22Rv1 (cell line): ENCODE measurements around the gene CD99L2.

Source experiments
- H3K27ac ChIP-seq: fragments of 450-650 bp; 2 replicates; pipeline ENCODE4 v1.5.1; 2017
- ZFX ChIP-seq: fragments of 450-650 bp; IDR thresholded peaks from 2 replicates; pipeline ENCODE4 v1.6.1; 2017; ENCODE audit warnings: antibody characterized with exemption, borderline replicate concordance
- TF ChIP-seq, protein P1 (sequence below): fragments of 450-650 bp; IDR thresholded peaks from 2 replicates; pipeline ENCODE4 v1.5.1; 2017; ENCODE audit warnings: mild to moderate bottlenecking

The CD99L2 gene

DNA sequence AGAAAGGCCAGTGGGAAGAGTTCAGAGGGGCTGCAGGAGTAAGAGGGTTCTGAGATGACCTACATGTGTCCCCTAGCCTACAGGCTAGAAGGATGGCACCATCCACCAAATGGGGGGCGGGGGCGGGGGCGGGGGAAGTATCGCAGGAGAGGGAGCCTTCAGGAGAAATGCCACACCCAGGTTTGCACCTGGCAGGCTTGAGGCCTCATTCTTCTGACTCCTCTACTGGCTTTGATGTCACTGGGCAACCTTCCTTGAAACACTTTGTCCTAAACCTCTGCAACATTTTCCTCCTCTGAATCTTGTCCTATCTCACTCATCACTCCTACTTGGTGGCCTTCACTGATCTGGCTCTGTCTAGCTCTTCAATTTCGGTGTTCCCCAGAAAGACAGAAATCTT is 24.0 kb downstream of the CD99L2 start:
- TF ChIP-seq, protein P1, sequence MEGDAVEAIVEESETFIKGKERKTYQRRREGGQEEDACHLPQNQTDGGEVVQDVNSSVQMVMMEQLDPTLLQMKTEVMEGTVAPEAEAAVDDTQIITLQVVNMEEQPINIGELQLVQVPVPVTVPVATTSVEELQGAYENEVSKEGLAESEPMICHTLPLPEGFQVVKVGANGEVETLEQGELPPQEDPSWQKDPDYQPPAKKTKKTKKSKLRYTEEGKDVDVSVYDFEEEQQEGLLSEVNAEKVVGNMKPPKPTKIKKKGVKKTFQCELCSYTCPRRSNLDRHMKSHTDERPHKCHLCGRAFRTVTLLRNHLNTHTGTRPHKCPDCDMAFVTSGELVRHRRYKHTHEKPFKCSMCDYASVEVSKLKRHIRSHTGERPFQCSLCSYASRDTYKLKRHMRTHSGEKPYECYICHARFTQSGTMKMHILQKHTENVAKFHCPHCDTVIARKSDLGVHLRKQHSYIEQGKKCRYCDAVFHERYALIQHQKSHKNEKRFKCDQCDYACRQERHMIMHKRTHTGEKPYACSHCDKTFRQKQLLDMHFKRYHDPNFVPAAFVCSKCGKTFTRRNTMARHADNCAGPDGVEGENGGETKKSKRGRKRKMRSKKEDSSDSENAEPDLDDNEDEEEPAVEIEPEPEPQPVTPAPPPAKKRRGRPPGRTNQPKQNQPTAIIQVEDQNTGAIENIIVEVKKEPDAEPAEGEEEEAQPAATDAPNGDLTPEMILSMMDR = no peak
- no peak overlapping the region for H3K27ac ChIP-seq

DNA sequence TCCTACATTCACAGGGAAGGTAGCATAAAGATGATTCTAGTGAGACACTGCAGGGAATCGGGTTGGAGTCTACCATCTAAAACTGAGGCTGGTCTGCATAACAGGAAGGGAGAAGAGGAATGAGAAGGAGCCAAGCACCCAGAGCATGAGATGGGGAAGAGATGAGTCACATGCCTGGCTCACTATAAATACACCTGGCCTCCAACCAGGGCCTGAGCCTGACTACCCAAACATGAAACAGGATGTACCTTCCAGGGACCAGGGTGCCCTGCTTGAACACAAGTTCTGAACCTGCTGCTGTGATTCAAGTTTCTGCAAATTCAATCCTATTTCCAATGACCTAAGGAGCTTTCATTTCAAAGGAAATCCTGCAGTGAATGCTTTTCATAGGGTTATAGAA is 24.9 kb downstream of the CD99L2 start:
- no peak overlapping the region for H3K27ac ChIP-seq
- TF ChIP-seq ZFX = no peak
- TF ChIP-seq, protein P1 = no peak

DNA sequence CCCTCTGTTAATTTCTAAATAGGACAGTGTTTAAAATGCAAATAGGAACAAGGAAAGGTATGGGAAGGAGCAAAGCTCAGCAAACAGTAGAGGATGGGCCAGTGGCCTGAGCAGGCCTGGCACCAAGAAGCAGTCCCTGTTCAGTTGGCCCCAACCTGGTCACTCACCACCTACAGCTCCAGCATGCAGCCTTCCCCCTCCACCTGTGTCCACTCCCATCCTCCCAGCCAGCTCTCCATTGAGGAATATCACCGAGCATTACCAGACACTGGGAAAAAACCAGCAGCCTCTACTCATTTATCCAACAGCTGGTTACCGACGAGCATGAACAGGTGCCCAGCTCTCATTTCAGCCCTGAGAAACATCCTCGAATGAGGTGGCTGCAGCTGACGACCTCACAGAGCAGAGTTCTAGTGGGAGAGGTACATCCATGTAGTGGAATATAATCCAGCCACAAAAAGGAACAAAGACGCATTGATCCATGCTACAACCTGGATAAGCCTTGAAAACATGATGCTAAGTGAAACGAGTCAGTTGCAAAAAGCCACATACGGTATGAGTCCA is 25.6 kb downstream of the CD99L2 start:
- TF ChIP-seq ZFX = no peak
- TF ChIP-seq, protein P1 = no peak
- no peak overlapping the region for H3K27ac ChIP-seq

DNA sequence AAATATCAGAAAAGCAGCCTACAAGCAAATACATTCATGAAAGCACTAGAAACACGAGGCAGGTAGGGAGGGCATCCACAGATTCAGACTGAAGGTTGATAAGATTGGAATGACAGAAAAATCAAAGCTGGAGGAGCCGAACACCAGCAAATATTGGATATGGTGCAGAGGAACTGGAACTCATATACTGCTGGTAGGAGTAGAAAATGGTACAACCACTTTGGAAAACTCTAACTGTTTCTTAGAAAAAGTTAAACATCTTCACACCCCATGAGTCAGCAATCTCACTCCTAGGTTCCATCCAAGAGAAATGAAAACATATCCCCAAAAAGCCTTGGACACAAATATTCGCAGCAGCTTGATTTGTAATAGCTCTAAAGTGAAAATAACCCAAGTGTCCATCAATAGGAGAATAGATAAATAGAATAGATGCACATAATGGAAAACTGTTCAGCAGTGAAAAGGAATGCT is 27.1 kb downstream of the CD99L2 start:
- TF ChIP-seq ZFX = no peak
- TF ChIP-seq, protein P1 = no peak
- H3K27ac ChIP-seq = no peak overlapping the region

DNA sequence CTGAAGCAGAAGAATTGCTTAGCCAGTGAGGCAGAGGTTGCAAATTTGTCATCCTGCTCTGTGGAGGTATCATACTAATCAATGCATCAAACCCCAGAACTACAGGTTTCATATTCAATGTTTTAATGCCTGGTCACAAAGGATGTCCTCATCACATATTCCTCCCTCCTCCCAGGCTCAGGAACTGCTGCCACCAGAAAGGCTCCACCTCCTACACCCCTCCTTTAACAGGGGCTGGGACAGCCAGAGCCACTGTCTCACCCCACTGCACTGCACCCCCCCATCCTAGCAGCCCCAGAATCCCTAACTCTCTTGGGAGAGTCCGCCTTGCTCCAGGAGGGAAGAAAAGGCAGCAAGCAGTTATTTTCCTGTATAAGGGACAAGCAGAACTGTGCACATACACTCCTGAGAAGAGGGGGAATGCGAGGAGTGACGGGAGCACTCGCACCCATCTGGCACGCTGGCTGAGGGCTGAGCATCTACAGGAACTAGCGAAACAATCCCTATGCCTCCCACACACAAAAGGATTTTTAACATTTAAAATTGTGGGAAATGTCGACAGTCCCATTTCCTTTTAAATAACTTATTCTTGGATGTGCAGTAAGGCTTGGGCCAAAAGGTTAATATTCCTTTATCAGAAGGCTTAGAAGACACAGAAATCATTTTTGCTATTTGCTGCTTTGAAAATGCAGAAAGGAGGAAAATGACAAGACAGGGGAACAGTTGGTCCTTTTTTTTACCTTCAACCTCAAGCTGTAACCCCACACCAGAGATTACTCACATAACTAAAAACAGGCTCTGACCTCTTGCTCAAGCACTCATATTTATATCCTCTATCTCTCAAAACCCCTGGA is 27.8 kb downstream of the CD99L2 start:
- TF ChIP-seq, protein P1 = no peak
- TF ChIP-seq ZFX = no peak

DNA sequence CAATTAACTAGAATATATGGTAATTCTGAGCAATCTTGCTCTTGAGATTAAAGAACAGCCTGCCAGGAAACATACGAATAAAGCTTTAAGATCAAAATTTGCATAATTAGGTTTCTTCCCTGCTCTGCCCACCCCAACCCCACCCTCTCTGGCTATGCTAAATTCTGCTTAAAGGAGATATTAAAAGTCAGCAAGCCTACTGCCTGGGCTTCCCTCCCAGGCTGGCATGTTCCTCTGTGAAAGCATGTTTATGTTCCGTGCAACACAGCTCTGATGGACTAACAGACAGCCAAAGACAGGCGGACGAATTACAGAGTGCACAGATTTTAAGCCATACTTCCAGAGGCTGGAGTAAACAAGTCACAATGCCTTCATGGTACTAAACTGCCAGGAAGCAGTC is 28.4 kb downstream of the CD99L2 start:
- no peak for TF ChIP-seq ZFX
- TF ChIP-seq, protein P1 = no peak
- H3K27ac ChIP-seq = no peak overlapping the region

More for the DNA sequence above, 27.8 kb downstream of the CD99L2 start:
- H3K27ac ChIP-seq = no peak overlapping the region

DNA sequence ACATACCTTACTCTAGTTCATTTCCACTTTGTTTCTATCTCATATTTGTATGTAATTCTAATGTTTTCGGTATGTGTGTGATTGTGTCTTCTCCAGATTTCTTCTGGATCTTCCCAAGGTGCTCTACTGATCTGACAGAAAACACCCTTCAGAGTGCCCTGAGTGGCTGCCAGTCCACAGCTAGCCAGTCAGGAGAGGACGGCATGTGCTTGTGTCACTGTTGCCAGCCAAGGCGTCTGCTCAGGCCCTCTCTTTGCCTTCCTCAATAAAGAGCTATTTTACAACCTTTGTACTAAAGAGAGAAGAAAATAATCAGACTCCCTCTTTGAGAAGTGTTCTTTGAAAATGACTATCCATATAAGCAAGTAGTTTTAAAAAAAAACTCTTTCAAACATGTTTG is 29.0 kb downstream of the CD99L2 start:
- no peak overlapping the region for H3K27ac ChIP-seq

More for the DNA sequence above, 29.0 kb downstream of the CD99L2 start:
- TF ChIP-seq, protein P1 = no peak
- no peak for TF ChIP-seq ZFX
